Chondrocyte (in vitro differentiated cells): ENCODE results near the gene APMAP. TPM values are rescaled to one million over a fixed set of nuclear protein-coding genes. Genes with fewer than 3 reads are reported as not detected.

ENCODE experiments used
- DNase-seq: peaks from one replicate; pipeline ENCODE4 v3.0.0; 2021; ENCODE audit warnings: mixed read lengths, low spot score
- H3K27ac Mint-ChIP-seq: one replicate; pipeline ENCODE4 v1.8.0; 2021; ENCODE audit warnings: mild to moderate bottlenecking, moderate library complexity, mixed read lengths; ENCODE audit not compliant: unreplicated experiment
- H3K27me3 Mint-ChIP-seq: 2 replicates; pipeline ENCODE4 v1.8.0; 2021; ENCODE audit warnings: low read depth, mixed read lengths
- H3K36me3 Mint-ChIP-seq: 2 replicates; pipeline ENCODE4 v1.8.0; 2021; ENCODE audit warnings: low read depth, mixed read lengths
- H3K4me1 Mint-ChIP-seq: 2 replicates; pipeline ENCODE4 v1.8.0; 2021; ENCODE audit warnings: low read depth, mild to moderate bottlenecking, mixed read lengths
- H3K4me3 Mint-ChIP-seq: one replicate; pipeline ENCODE4 v1.8.0; 2021; ENCODE audit warnings: mild to moderate bottlenecking, moderate library complexity, mixed read lengths; ENCODE audit not compliant: unreplicated experiment
- H3K9me3 Mint-ChIP-seq: 2 replicates; pipeline ENCODE4 v1.8.0; 2021; ENCODE audit warnings: low read depth, mixed read lengths
- total RNA-seq: library from RNA; stranded (reverse); gene quantifications from 3 replicates; pipeline ENCODE4 v1.2.1, GENCODE V29; 2021
- TF ChIP-seq, protein P1 (sequence below): fragments of 200-600 bp; sonication (generic); IDR thresholded peaks from 2 replicates; pipeline ENCODE4 v1.5.0; 2021; ENCODE audit warnings: antibody characterized with exemption, mild to moderate bottlenecking, moderate library complexity

The APMAP gene
- total RNA-seq, 1 donor from 2014 or later, result 82.2 TPM

DNA sequence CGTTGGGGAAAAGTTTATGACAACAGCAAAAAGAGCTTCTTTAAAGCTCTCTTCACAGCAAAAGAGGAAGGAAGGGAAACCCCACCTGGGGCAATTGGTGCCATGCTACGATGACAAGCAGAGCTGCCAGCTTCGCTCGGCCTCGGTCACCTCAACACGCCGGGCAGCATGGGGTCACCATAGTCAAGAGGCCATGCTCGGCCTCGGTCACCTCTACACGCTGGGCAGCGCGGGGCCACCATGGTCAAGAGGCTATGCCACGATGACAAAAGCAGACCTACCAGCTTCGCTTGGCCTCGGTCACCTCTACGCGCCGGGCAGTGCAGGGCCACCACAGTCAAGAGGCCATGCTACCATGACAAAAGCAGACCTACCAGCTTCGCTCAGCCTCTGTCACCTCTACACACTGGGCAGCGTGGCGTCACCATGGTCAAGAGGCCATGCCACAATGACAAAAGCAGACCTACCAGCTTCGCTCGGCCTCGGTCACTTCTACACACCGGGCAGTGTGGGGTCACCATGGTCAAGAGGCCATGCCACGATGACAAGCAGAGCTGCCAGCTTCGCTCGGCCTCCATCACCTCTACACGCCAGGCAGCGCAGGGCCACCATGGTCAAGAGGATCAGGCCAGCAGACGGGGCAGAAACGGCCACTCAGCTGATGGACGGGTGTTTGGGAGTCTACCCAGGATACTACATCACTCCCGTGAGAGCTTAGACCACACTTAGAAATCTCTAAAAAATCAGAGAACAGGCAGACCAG is 12.1 kb downstream of the APMAP start:
- DNase-seq, result no peak
- Mint-ChIP-seq H3K36me3 (peaks cover 50% of the 10 kb centered on the region), H3K4me1 (no peaks in the 10 kb centered on the region), H3K9me3 (peaks cover 22% of the 10 kb centered on the region), H3K27me3 (no peaks in the 10 kb centered on the region), H3K4me3 (no peak overlapping the region), H3K27ac (no peak overlapping the region)
- TF ChIP-seq, protein P1, sequence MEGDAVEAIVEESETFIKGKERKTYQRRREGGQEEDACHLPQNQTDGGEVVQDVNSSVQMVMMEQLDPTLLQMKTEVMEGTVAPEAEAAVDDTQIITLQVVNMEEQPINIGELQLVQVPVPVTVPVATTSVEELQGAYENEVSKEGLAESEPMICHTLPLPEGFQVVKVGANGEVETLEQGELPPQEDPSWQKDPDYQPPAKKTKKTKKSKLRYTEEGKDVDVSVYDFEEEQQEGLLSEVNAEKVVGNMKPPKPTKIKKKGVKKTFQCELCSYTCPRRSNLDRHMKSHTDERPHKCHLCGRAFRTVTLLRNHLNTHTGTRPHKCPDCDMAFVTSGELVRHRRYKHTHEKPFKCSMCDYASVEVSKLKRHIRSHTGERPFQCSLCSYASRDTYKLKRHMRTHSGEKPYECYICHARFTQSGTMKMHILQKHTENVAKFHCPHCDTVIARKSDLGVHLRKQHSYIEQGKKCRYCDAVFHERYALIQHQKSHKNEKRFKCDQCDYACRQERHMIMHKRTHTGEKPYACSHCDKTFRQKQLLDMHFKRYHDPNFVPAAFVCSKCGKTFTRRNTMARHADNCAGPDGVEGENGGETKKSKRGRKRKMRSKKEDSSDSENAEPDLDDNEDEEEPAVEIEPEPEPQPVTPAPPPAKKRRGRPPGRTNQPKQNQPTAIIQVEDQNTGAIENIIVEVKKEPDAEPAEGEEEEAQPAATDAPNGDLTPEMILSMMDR, result no peak

DNA sequence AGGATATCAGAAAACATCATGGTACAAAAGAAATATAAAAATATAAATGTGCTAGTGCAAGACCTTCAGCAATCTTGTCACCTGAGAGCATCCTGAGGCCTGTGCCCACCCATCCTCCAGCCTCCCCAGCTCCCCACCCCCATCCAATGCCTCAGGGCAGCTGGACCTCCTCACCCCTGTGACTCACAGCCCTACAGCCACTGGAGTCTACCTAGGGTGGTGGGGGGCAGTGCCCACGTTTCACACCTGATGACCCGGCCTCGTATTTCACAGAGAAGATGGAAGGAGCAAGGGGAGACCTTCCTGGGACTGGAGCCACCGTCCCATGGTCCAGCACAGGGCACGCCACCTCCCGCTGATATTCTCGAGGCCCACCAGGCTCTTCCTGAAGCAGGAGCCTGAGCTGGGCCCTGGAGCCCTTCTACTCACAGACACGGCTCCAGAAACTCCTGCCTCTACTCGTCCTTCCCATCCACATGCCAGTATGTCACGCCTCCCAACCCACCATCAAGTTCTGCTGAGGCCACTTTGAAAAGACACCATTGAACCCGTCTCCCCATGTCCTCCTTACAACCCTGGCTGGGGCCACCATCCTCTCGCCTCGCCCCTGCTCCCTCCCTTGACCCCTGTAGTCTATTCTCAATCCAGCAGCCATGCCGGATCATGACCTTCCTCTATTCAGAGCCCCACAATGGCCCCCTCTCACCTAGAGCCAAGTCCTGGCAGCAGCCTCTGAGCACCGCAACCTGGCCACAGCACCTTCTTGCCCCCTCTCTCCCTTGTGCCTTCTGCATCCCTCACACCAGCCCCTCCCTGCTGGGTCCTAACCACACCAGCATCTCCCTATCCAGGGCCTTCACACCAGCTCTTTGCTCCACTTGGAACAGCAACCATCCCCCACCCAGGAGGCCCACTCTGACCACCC is 13.3 kb downstream of the APMAP start:
- TF ChIP-seq, protein P1, result no peak
- Mint-ChIP-seq H3K9me3 (peaks cover 24% of the 10 kb centered on the region), H3K36me3 (peaks cover 52% of the 10 kb centered on the region), H3K4me3 (no peak overlapping the region), H3K27ac (no peak overlapping the region), H3K27me3 (no peaks in the 10 kb centered on the region), H3K4me1 (no peaks in the 10 kb centered on the region)
- DNase-seq, result no peak

DNA sequence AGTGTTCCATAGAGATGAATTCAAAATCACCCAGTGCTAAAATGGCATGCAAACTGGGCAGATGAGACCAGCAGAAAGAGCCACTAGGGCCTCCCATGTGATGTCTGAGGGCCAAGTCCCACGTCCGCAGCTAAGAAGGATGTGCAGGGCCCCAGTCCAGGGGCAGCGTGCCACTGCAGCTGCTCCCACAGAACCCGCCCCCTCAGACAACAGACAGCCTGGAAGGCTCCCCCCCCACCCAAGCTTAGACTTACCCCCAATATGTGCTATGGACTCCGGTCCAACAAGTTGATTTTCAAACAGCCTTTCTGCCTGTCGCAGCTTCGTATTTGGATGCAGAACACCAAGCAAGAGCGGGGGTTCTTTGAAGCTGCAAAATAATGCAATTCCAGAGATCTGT is 14.0 kb downstream of the APMAP start:
- no peaks in the 10 kb centered on the region for H3K27me3 Mint-ChIP-seq
- TF ChIP-seq, protein P1, result no peak
- no peak for DNase-seq
- H3K4me1 Mint-ChIP-seq, result peaks cover 4% of the 10 kb centered on the region
- no peak overlapping the region for H3K27ac Mint-ChIP-seq
- peaks cover 24% of the 10 kb centered on the region for H3K9me3 Mint-ChIP-seq
- peaks cover 52% of the 10 kb centered on the region for H3K36me3 Mint-ChIP-seq
- no peak overlapping the region for H3K4me3 Mint-ChIP-seq

DNA sequence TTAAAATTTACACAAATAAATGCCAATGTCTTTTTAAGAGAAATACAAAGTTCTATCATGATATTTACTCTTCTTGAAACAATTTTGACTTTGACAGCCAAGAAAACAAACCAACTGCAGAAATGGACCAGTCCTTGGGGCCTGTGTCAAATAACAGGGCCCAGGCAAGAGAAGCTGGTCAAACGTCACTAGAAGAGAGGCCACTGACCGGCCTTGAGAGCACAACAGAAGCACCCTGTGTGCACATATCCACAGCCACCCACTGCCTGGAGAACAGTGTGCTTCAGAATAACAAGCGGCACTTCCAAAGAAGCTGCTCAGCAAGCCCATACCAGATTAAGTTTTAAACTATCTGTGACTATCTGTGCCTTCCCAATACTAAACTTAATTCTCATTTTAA is 14.8 kb downstream of the APMAP start:
- TF ChIP-seq, protein P1, result no peak
- no peak overlapping the region for H3K4me3 Mint-ChIP-seq
- H3K9me3 Mint-ChIP-seq, result peaks cover 24% of the 10 kb centered on the region
- H3K27me3 Mint-ChIP-seq, result no peaks in the 10 kb centered on the region
- peaks cover 55% of the 10 kb centered on the region for H3K36me3 Mint-ChIP-seq
- no peak for DNase-seq
- H3K27ac Mint-ChIP-seq, result no peak overlapping the region
- peaks cover 4% of the 10 kb centered on the region for H3K4me1 Mint-ChIP-seq

DNA sequence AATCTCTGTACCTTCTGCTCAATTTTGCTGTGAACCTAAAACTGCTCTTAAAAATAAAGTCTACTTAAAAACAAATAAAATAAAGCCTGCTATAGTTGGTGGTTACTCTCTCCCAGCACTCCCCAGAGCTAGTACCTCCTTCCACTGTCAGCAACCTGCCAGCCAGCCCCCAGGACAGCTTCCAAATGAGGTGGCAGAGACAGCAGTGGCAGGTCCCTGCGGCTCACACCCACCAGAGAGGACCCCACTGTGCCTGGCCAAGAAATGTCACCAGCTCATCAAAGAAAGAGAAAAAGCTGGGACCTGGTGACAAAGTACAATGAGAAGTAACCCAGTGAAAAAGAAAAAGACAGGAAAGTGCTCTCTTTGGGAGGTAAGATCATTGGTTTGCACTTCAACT is 15.2 kb downstream of the APMAP start:
- Mint-ChIP-seq H3K4me1 (peaks cover 4% of the 10 kb centered on the region), H3K27me3 (no peaks in the 10 kb centered on the region), H3K9me3 (peaks cover 24% of the 10 kb centered on the region), H3K27ac (no peak overlapping the region), H3K36me3 (peaks cover 55% of the 10 kb centered on the region), H3K4me3 (no peak overlapping the region)
- no peak for DNase-seq
- TF ChIP-seq, protein P1, result no peak
